ENCODE data around the gene NBPF6.
"Not testable (repeated sequence)": the region's sequence is repeated elsewhere in the genome, so short reads cannot be mapped to it uniquely, and the experiment has no call there.

- TF ChIP-seq CTCF (conservative IDR thresholded peaks at IDR 0.05); EZH2 (IDR thresholded peaks at IDR 0.05; ENCODE audit: low read depth): not testable (repeated sequence)
These were observed 30.0 kb upstream of the NBPF6 start for GRCh38 chr1:108420129-108420528.
